Erythroblast (primary cell): ENCODE measurements around the gene LRP1B.

Experiments used
- DNase-seq, 2 experiments: peaks; one replicate each; lab custom pipeline; 2025; lab: John Stamatoyannopoulos, UW
- GATA1 ChIP-seq: IDR thresholded peaks from 2 replicates; pipeline ENCODE4 v1.6.1; 2011; ENCODE audit warnings: low read depth, mild to moderate bottlenecking, control low read depth, low read length, moderate library complexity
- POLR2A ChIP-seq: IDR thresholded peaks from 2 replicates; pipeline ENCODE4 v1.6.1; 2011; ENCODE audit warnings: mild to moderate bottlenecking, low read length

The LRP1B gene

DNA sequence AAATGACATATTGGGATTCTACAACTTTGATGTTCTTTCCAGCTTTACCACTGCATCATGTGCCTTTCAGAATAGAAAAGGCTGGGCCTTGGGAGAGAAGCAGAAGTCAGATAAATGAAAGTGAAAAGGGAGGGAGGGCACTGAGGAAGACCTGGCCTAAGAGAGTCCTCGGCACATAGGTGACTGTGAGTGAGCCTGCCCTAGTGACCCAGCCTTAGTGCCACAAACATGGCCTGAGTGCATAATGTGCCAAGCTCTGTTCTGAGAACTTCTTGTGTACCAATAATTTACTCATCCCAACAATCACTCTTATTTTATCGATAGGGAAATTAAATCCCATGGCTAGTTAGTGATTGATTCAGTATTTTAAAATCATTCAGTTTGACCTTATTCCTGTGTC lies 436.6 kb downstream of the LRP1B start:
- DNase-seq = no peak
- TF ChIP-seq GATA1 (no peak), POLR2A (no peak)

- DNase-seq = no peak
- TF ChIP-seq GATA1 (no peak), POLR2A (no peak)
These were observed 438.0 kb downstream of the LRP1B start for GRCh38 chr2:141692829-141693228.

DNA sequence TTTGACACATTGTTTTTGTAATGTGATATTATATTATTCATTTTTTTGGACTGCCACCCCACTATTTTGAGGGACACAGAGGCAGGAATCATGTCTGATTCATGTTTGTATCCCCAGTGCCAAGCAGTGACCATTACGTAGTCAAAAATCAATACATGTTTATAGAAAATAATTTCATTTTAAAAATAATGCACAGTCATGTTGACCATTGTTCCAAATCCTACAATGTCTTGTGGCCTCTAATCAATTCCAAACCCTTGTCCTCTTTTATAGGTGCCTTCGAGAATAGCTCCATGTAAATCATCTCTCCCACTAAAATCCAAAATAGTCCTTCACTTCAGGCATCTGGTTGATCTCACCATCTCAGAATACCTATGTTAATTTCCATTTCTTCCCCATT lies 454.7 kb downstream of the LRP1B start:
- no peak for TF ChIP-seq GATA1
- no peak for TF ChIP-seq POLR2A
- no peak for DNase-seq

DNA sequence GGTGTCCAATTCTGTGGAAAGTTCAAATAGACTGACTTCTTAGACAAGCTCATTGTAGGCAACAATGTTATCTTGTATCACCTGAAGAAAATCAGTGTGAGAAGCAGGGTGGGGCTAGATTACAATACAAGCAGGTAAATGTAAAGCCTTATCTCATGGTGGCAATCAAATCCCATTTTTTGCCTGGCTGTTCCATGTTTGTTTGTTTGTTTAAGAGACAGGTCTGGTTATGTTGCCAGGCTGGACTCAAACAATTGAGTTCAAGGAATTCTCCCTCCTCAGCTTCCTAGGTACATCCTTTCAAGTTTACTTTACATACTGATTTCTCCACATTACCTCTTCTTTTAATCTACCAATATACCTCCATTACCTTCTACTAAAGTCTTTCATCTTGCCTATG lies 464.6 kb downstream of the LRP1B start:
- DNase-seq = no peak
- no peak for TF ChIP-seq POLR2A
- no peak for TF ChIP-seq GATA1

DNA sequence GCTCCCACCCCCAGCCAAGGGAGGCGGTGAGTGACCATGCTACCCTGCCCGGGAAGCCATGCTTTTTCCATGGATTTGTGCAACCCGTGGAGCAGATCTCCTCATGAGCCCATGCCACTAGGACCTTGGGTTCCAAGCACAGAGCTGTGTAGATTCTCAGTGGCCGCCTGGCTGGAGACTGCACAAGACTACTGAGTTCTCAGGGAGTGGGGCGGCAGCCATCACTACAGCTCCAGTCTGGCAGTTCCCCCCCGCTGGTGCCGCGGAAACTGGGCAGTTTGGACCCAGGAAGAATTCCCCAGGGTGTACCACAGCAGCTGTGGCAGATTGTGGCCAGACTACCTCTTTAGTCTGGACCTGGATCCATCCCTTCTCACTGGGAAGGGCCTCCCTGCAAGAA lies 470.6 kb downstream of the LRP1B start:
- DNase-seq = no peak
- TF ChIP-seq POLR2A (no peak), GATA1 (no peak)

DNA sequence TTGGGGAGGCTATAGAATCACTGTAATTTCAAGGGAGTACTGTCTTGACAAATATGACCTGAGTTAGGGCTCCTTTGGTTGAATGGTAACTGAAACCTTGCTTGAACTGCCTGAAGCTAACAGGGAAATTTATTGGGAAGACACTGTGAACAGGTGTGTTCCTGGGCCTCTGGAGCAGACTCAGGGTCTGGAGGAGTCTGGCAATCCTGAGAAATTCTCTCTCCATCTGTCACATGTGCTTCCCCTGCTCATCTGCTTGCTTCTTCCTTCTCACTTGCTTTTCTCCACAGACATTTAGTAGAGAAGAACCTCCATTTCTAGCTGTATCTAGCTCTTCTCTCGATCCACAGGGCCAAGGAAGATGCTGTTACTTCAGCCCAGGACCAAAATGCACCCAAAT lies 476.5 kb downstream of the LRP1B start:
- DNase-seq = no peak
- TF ChIP-seq POLR2A (no peak), GATA1 (no peak)

DNA sequence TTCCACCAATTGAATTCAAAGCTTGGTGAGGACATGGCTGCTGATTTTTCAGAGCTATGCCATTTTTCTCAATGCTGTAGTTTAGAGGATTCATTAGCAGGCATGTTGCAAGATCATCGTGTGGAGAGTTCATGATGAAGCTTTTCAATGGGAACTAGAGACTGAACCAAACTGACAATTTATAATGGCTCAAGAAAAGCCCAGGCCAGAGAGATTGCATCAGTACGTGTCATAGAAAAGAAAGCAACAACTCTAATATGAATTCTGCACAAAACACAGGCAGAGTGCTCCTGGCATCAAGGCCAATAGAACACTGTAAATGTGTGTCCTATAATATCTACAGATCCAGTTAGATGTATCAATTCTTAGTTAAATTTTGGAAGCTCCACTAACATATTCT lies 477.6 kb downstream of the LRP1B start:
- DNase-seq = no peak
- TF ChIP-seq POLR2A (no peak), GATA1 (no peak)

GRCh38 chr2:141652308-141652707 lies 478.5 kb downstream of the LRP1B start:
- DNase-seq = no peak
- no peak for TF ChIP-seq POLR2A
- no peak for TF ChIP-seq GATA1

- TF ChIP-seq POLR2A = no peak
- no peak for TF ChIP-seq GATA1
- DNase-seq = no peak
These were observed 483.5 kb downstream of the LRP1B start for GRCh38 chr2:141647353-141647752.

- TF ChIP-seq POLR2A = no peak
- TF ChIP-seq GATA1 = no peak
- DNase-seq = no peak
These were observed 489.4 kb downstream of the LRP1B start for GRCh38 chr2:141641462-141641861.

DNA sequence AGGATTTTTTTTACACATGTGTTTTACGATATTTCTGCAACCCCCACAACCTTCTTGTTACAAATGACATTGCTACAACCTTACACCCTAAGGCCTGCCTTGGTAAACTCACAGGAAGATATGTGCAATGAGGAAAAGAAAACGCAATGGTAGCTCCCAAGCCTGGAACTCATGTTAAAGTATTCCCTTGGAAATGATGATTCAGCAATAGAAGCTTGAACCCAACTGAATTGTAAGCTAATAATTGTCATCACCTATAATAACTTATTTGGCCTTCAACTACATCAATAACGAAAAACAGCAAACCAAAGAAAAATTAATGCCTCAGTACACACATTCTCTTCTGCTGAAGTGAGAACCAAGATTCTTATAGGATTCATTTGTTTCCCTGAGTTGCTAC lies 491.0 kb downstream of the LRP1B start:
- no peak for DNase-seq

DNA sequence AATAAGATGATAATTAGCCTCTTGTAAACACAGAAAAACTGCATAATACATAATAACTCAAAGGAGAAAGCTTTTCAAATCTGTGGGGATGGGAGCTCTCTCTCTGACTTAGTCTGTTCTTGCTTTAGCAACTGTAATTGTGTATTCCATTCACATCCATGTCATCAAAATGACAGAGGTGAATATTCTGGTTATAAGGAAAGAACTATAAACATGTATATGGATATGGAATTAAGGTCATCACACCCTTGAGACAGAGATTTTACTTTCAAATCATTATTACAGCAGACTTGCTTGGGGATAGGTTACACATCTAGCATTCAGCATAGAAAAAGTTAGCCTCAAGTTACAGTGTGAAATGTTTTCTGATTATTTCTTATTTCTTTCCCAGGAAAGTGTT lies 497.7 kb downstream of the LRP1B start:
- no peak for TF ChIP-seq POLR2A
- TF ChIP-seq GATA1 = no peak
- no peak for DNase-seq

More for the DNA sequence above, 491.0 kb downstream of the LRP1B start:
- TF ChIP-seq POLR2A (no peak), GATA1 (no peak)

DNA sequence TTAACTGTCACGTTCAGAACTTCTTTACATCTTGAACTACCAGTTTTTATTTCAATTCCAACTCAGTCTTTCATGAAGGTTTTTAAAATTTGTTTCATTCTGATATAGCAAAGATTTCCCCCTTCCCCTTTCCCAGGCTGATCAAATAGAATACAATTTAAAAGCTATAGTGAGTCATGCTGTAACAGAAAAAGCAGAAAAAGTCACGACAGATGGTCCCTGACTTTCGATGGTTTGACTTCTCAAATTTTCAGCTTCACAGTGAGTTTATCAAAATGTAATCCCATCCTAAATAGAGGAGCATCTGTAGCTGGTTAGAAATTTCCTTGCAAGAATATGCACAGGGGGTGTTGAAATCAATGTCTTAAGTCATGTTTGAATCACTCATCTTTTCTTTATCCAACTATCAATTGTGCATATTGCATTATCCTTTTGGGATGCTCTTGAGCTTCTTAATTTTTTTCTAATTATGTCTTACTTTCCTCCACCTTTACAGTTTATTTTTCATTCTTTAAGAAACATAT lies 500.3 kb downstream of the LRP1B start:
- TF ChIP-seq GATA1 (no peak), POLR2A (no peak)

GRCh38 chr2:141620372-141620771 lies 510.4 kb downstream of the LRP1B start:
- no peak for TF ChIP-seq POLR2A
- no peak for TF ChIP-seq GATA1
- DNase-seq = no peak

More for the DNA sequence above, 500.3 kb downstream of the LRP1B start:
- DNase-seq = no peak

DNA sequence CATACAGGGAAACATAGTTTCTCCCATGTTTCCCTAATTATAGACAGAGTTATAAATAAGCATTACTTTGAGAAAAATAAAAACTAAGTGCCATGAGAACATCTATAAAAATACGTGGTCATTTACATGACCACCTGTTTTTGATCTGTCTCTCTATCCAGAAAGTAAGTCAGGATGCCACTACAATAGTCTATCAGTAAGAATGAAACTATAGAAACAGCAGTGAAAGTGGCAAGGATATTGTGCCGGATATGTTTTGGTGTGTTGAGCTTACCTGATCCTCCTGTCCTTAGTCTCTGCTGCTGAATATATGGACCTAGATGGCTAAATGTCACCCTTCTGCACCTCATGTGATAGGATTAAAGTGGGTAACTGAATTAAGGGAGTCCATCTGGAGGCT lies 512.4 kb downstream of the LRP1B start:
- no peak for TF ChIP-seq POLR2A
- no peak for TF ChIP-seq GATA1

More for the DNA sequence above, 512.4 kb downstream of the LRP1B start:
- no peak for DNase-seq
